Spinal cord (tissue), 10 donors: ENCODE results near the gene SLC25A21. TPM values are rescaled to one million over a fixed set of nuclear protein-coding genes. Genes with fewer than 3 reads are reported as not detected.

ENCODE experiments used
- DNase-seq, 6 donors: peaks; one replicate each; pipeline versions ENCODE4 v3.0.0 to v3.0.0-alpha.2; 2013 to 2015; ENCODE audit warnings: low spot score in 6 of 6, low read depth in 4 of 6
- H3K27ac ChIP-seq: one replicate; pipeline ENCODE4 v1.5.1; 2013; ENCODE audit warnings: low read depth, low read length, control low read depth
- H3K27me3 ChIP-seq: one replicate; pipeline ENCODE4 v1.6.1; 2013; ENCODE audit warnings: low read length; ENCODE audit not compliant: control insufficient read depth, insufficient read depth
- H3K36me3 ChIP-seq: one replicate; pipeline ENCODE4 v1.6.1; 2013; ENCODE audit warnings: low read length; ENCODE audit not compliant: control insufficient read depth, insufficient read depth
- H3K4me1 ChIP-seq: one replicate; pipeline ENCODE4 v1.6.1; 2013; ENCODE audit warnings: low read length; ENCODE audit not compliant: control insufficient read depth, insufficient read depth
- H3K4me3 ChIP-seq: one replicate; pipeline ENCODE4 v1.5.1; 2013; ENCODE audit warnings: low read depth, low read length, control low read depth
- H3K9me3 ChIP-seq: one replicate; pipeline ENCODE4 v1.6.1; 2013; ENCODE audit warnings: low read length; ENCODE audit not compliant: control insufficient read depth, insufficient read depth
- WGBS: methylation state at CpG from one replicate; pipeline ENCODE4 v1.1.5; 2013; ENCODE audit warnings: missing lambda C conversion rate; ENCODE audit not compliant: insufficient coverage; 5-methylcytosine and 5-hydroxymethylcytosine counted together
- polyA plus RNA-seq, 2 donors: library from polyadenylated mRNA; unstranded; fragments of 120-200 nt; gene quantifications; one replicate each; pipeline ENCODE4 v1.2.1, GENCODE V29; 2013; ENCODE audit not compliant: insufficient read length in 2 of 2
- total RNA-seq, 2 donors: library from RNA; depleted of rRNA in 1 of 2; stranded (reverse); fragments of 120-200 nt in 1 of 2; fragments of >200 nt in 1 of 2; gene quantifications; one replicate each; pipeline versions ENCODE4 v1.2.3 to v1.2.4, GENCODE V29; 2013 to 2014
- donor health status: healthy.

SLC25A21 gene
- total and polyA plus RNA-seq, 4 donors: 0.99 to 4.5 (median 2.4) TPM

DNA sequence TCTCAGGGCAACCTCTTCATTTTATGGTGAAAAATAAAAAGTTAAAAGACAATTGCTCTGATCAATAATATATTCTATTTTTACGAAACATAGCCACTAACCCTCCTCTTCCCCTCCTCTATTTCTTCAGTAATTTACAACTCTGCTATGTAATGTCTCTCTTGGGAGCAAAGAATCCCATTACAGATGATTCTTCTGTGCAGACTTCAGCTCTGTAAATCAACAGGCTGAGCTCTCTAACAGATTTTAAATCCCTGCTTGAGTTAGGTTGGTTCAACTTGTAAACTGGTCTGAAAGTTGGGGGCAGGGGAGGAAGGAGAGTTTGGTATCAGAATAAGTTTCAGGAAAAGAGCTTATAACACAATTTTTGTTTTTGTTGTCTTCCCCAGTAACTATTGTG, 151.0 kb downstream of the SLC25A21 start:
- H3K9me3 ChIP-seq: no peaks in the 10 kb centered on the region
- H3K4me1 ChIP-seq: no peaks in the 10 kb centered on the region
- no CpG with 5 or more reads among the region's 1 CpG for WGBS
- H3K27ac ChIP-seq: no peak overlapping the region
- H3K36me3 ChIP-seq: no peaks in the 10 kb centered on the region
- H3K27me3 ChIP-seq: no peaks in the 10 kb centered on the region
- peak in 1 of 6 donors; percentile 22 for DNase-seq
- H3K4me3 ChIP-seq: no peak overlapping the region

DNA sequence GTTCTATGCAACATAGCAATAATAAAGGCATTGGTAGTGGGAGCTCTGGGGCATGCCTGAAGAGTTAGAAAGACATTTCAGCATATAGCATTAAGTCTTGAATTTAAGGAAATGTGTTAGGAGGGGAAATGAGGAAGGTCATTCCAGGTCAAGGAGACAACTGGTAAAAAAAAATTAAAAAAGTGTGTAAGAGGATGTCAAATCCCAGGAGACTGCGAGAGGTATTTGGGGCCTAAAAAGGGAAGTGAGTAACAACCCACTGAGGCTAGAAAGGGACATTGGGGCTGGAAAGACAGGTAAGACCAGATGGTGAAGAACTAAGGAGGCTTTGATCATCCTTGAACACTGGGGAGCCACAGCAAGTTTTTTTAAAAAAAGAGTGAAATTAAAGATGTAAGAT, 152.9 kb downstream of the SLC25A21 start:
- no peaks in the 10 kb centered on the region for H3K4me1 ChIP-seq
- 100% methylated on average over 1 of the region's 1 CpG for whole genome bisulfite sequencing
- no peak overlapping the region for H3K27ac ChIP-seq
- no peak for DNase-seq
- no peak overlapping the region for H3K4me3 ChIP-seq
- H3K9me3 ChIP-seq: no peaks in the 10 kb centered on the region
- no peaks in the 10 kb centered on the region for H3K27me3 ChIP-seq
- no peaks in the 10 kb centered on the region for H3K36me3 ChIP-seq

DNA sequence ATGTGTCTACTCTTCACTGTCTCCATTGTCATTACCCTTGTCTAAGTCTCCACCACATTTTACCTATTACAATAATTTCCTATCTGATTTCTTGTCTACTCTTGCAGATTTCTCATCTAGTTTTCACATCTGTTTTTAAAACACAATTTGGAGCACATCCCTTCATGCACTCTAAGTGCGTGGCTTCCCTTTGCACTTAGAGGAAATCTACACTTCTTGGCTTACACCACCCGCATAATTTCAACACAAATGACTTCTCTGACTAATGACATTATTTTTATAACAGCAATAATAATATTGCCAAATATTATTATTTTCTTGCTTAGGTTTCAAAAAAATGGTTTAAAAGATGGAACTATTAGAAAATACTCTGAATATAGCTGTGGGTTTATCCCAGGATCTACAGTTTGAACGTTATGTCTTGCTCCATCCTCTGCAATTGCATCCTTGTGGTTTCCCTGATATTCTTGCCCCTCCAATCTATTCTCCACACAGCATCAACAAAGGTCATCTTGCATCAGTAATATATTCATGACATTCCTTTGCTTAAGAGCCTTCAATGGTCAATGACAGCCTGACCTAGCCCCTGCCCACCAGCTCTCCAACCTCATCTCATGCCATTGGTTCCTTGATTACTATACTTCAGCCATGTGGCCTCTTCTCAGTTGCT, 153.7 kb downstream of the SLC25A21 start:
- DNase-seq: no peak
- WGBS: 89% methylated on average over 2 of the region's 3 CpGs
- Histone ChIP-seq H3K36me3 (no peaks in the 10 kb centered on the region), H3K4me1 (no peaks in the 10 kb centered on the region), H3K9me3 (no peaks in the 10 kb centered on the region), H3K27me3 (no peaks in the 10 kb centered on the region), H3K27ac (no peak overlapping the region), H3K4me3 (no peak overlapping the region)

DNA sequence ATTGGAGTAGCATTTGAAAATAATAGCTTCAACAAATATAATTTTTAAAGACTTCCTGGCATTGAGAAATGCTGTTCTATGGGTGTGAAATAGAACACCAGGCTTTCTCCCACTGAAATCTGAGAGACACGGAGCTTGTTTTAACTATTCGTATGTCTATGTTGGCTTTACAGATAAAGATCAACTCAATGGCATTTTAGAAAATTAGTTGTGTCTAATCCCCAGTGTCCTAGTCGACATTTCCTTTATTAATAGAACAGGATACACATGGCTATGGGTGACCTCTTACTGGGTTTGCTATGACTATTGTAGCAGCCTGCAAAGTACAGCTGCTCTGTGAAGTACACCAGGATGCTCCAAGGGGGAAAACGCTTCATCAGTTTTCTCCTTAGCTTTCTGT, 159.3 kb downstream of the SLC25A21 start:
- Histone ChIP-seq H3K9me3 (no peaks in the 10 kb centered on the region), H3K27me3 (no peaks in the 10 kb centered on the region), H3K36me3 (no peaks in the 10 kb centered on the region), H3K4me1 (no peaks in the 10 kb centered on the region), H3K27ac (no peak overlapping the region), H3K4me3 (no peak overlapping the region)
- no CpG with 5 or more reads among the region's 4 CpGs for WGBS
- no peak for DNase-seq

DNA sequence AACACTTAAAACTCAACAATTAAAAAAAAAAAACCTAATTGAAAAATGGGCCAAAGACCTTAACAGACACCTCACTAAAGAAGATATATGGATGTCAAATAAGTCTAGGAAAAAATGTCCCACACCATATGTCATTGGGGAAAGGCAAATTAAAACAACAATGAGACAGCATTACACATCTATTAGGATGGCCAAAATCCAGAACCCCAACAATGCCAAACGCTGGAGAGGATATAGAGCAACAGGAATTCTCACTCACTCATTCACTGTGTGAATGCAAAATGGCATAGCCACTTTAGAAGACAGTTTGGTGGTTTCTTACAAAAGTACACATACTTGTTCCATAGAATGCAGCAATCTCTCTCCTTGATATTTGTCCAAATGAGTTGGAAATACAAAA, 173.7 kb downstream of the SLC25A21 start:
- H3K27me3 ChIP-seq: no peaks in the 10 kb centered on the region
- H3K4me1 ChIP-seq: no peaks in the 10 kb centered on the region
- no peak for DNase-seq
- H3K36me3 ChIP-seq: no peaks in the 10 kb centered on the region
- WGBS: no CpG with 5 or more reads among the region's 1 CpG
- H3K9me3 ChIP-seq: no peaks in the 10 kb centered on the region
- H3K27ac ChIP-seq: no peak overlapping the region
- no peak overlapping the region for H3K4me3 ChIP-seq

DNA sequence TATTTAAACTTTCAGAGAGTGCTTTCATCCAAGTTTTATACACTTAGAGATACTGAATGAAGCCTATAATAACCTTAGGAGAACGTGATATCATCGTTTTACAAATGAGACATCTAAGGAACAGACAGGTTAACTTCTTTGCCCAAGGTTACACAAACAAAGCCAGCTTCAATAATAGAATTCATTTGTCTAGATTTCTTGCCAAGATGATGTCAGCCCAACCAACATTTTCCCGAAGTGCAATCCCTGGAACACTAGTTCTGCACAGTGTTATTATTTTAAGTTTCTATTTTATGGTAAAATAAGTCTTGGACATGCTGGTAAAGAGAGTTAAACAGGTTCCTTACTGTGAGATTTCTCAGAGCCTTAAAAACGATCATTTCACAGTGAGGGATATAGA, 174.6 kb downstream of the SLC25A21 start:
- no peaks in the 10 kb centered on the region for H3K9me3 ChIP-seq
- H3K4me1 ChIP-seq: no peaks in the 10 kb centered on the region
- H3K36me3 ChIP-seq: no peaks in the 10 kb centered on the region
- no peak overlapping the region for H3K4me3 ChIP-seq
- no peak for DNase-seq
- no CpG with 5 or more reads among the region's 4 CpGs for WGBS
- H3K27me3 ChIP-seq: no peaks in the 10 kb centered on the region
- no peak overlapping the region for H3K27ac ChIP-seq

DNA sequence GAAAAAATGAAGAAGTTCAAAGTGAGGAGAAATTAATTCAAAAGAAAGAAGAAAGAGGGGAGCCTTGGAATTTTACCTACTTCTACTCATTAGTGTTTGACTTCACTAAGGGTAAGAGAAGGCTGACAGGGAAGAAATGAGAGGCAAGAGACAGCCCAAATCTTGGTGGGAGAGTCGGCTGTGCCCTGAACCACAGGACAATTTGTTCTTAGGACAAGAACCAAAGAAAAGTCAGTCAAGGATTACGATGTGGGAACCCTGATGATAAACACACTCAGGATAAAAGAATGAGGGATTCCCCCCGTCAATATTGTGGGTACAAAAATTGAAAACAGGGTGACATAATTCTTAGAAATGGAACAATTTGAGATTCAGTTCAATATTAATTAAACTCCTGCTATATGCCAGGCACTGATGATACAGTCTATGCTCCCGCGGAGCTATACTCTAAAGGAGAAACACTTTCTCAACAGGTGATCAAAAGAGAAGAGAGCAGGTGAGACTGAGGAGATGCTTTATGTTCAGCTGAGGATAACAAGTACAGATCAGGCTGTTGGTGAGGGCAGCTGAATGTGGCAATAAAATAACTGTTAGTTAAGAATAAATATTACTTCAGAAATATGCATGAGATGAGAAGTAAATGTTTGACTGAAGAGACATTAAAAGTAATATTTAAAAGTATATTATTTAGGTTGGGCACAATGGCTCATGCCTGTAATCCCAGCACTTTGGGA, 175.4 kb downstream of the SLC25A21 start:
- Histone ChIP-seq H3K4me3 (no peak overlapping the region), H3K27ac (no peak overlapping the region), H3K27me3 (no peaks in the 10 kb centered on the region), H3K9me3 (no peaks in the 10 kb centered on the region), H3K36me3 (no peaks in the 10 kb centered on the region), H3K4me1 (no peaks in the 10 kb centered on the region)
- WGBS: 86% methylated on average over 1 of the region's 5 CpGs
- DNase-seq: no peak

DNA sequence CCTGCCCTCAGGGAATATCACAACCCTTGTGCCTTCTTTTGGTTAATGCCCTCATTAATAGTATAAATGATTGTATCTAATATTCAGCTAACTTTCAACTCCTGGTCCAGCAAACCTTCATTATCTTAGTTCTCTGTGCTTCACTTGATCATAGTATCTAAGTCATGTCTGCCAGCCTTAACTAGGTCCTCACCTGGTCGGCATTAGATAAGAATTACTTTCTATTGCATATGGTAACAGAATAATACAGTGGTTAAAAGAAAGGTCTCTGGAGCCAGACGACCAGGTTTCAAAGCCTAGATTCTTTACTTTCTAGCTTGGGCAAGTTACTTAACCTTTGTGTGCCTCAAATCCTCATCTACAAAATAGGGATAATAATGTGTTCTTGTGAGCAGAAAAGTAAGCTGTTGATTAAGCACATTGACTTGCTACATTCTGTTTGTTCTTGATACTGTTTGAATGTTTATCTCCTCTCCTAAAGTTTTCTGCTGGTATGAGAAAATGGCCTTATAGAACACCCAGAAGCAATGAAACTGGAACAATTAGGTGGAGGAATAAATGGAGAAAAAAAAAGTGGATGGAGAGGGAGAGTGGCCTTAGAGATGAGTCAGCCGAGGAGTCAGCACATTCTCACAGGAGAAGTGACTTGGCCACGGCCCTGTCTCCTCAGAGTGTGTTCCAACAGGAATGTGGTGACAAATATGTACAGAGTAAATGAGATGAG, 176.1 kb downstream of the SLC25A21 start:
- WGBS: 100% methylated on average over 2 of the region's 4 CpGs
- H3K9me3 ChIP-seq: no peaks in the 10 kb centered on the region
- H3K36me3 ChIP-seq: no peaks in the 10 kb centered on the region
- DNase-seq: no peak
- no peaks in the 10 kb centered on the region for H3K27me3 ChIP-seq
- no peaks in the 10 kb centered on the region for H3K4me1 ChIP-seq
- H3K4me3 ChIP-seq: no peak overlapping the region
- no peak overlapping the region for H3K27ac ChIP-seq

DNA sequence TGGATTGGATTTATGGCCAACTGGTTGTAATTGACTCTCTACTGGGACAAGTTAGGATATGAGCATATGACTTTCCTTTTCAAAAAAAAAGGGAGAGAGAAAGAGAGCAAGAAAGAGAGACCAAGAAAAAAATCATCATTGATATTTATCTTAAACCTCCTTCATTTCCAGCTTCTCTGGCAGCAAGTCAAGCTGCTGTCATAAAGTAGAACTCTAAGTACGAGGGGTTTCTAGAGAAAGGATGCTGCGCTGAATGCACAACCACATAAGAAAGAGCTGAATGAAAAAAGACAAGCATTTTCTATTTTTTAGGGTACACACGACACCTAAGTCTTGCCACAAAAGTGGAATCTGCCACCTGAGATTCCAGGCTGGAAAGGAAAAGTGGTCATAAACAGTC, 182.6 kb downstream of the SLC25A21 start:
- WGBS: 67% methylated on average over 3 of the region's 3 CpGs
- Histone ChIP-seq H3K27ac (no peak overlapping the region), H3K36me3 (no peaks in the 10 kb centered on the region), H3K4me1 (no peaks in the 10 kb centered on the region), H3K27me3 (no peaks in the 10 kb centered on the region), H3K4me3 (no peak overlapping the region), H3K9me3 (no peaks in the 10 kb centered on the region)
- DNase-seq: peak in 1 of 6 donors; percentile 11
